Measurements from ENCODE around the gene TMEM41A.

GRCh38 chr3:185486394-185486793 lies 12.4 kb downstream of the TMEM41A start:
- TF ChIP-seq CTCF (conservative IDR thresholded peaks at IDR 0.05; ENCODE audit: low read depth in 2 of 2) (no peak), POLR2AphosphoS5 (IDR thresholded peaks at IDR 0.05; ENCODE audit: low read depth) (no peak), EZH2 (IDR thresholded peaks at IDR 0.05; ENCODE audit: low read depth, unreplicated experiment) (no peak), CREB1 (CRISPR knock-in tag; IDR thresholded peaks at IDR 0.05; ENCODE audit: low read depth) (no peak), JUNB (IDR thresholded peaks at IDR 0.05; ENCODE audit: unreplicated experiment) (no peak), EZH2phosphoT487 (IDR thresholded peaks at IDR 0.05; ENCODE audit: unreplicated experiment) (no peak), ZNF114 (CRISPR knock-in tag; IDR thresholded peaks at IDR 0.05) (no peak), STAT1 (IDR thresholded peaks at IDR 0.05; ENCODE audit: unreplicated experiment) (no peak), ZNF331 (CRISPR knock-in tag; IDR thresholded peaks at IDR 0.05; ENCODE audit: low read depth) (no peak), NANOG (IDR thresholded peaks at IDR 0.05; ENCODE audit: borderline replicate concordance) (no peak)
- TF ChIP-seq, protein P1, sequence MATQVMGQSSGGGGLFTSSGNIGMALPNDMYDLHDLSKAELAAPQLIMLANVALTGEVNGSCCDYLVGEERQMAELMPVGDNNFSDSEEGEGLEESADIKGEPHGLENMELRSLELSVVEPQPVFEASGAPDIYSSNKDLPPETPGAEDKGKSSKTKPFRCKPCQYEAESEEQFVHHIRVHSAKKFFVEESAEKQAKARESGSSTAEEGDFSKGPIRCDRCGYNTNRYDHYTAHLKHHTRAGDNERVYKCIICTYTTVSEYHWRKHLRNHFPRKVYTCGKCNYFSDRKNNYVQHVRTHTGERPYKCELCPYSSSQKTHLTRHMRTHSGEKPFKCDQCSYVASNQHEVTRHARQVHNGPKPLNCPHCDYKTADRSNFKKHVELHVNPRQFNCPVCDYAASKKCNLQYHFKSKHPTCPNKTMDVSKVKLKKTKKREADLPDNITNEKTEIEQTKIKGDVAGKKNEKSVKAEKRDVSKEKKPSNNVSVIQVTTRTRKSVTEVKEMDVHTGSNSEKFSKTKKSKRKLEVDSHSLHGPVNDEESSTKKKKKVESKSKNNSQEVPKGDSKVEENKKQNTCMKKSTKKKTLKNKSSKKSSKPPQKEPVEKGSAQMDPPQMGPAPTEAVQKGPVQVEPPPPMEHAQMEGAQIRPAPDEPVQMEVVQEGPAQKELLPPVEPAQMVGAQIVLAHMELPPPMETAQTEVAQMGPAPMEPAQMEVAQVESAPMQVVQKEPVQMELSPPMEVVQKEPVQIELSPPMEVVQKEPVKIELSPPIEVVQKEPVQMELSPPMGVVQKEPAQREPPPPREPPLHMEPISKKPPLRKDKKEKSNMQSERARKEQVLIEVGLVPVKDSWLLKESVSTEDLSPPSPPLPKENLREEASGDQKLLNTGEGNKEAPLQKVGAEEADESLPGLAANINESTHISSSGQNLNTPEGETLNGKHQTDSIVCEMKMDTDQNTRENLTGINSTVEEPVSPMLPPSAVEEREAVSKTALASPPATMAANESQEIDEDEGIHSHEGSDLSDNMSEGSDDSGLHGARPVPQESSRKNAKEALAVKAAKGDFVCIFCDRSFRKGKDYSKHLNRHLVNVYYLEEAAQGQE (IDR thresholded peaks at IDR 0.05; ENCODE audit: unreplicated experiment), result no peak
